Embryonic facial prominence (tissue), 1 donor: Measurements from ENCODE around the gene RRP1B.

Experiments
- DNase-seq: peaks from one replicate; pipeline ENCODE4 v3.0.0-alpha.2; 2016; ENCODE audit errors: extremely low spot score

RRP1B gene

GRCh38 chr21:43743947-43744346 lies 84.6 kb downstream of the RRP1B start:
- no peak for DNase-seq

DNA sequence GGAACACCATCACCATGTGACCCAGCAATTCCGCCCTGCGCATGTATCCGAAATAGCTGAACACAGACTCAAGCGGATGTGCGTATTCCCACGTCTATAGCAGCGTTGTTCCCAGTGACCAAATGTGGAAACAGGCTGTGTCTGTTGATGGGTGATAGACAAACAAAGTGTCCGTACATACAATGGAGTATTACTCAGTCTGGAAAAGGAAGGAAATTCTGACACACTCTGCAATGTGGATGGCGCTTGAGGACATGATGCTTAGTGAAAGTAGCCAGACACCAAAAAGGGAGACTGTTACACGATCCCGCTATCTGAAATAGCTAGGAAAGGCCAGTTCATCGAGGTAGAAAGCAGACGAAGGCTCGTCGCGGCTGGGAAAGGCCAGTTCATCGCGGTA lies 85.4 kb downstream of the RRP1B start:
- DNase-seq = no peak
